CD4-positive, alpha-beta T cell (primary cell): ENCODE results near the gene LPO. TPM values are rescaled to one million over a fixed set of nuclear protein-coding genes. Genes with fewer than 3 reads are reported as not detected.

Source experiments
- ATAC-seq: fragments of 200-7000 bp; cut with Tn5 transposase; one replicate; pipeline ENCODE4 v1.10.0; 2022; ENCODE audit warnings: mild to moderate bottlenecking; ENCODE audit not compliant: poor library complexity
- CTCF ChIA-PET: fragments of 350-600 bp; sonication (Branson Sonifier 250); formaldehyde crosslinking; loops from one replicate; lab custom pipeline; 2021; ENCODE audit warnings: antibody characterized with exemption, inconsistent platforms; lab: Charles Lee
- POLR2A ChIA-PET: fragments of 350-600 bp; sonication (Branson Sonifier 250); formaldehyde crosslinking; loops from one replicate; lab custom pipeline; 2021; ENCODE audit warnings: antibody characterized with exemption, inconsistent platforms; lab: Charles Lee
- DNase-seq, 14 experiments: peaks; one replicate each; pipeline ENCODE4 v3.0.0-alpha.2; 2013 to 2020; ENCODE audit warnings: mixed read lengths in 2 of 14
- H3K27ac ChIP-seq, 2 donors: one replicate each; pipeline versions ENCODE4 v1.5.1 to v1.7.0; 2013; ENCODE audit warnings: low read length in 2 of 2, low read depth in 1 of 2, mild to moderate bottlenecking in 1 of 2
- H3K27me3 ChIP-seq, 2 experiments: 1 replicate in 1 of 2; 2 replicates in 1 of 2; pipeline versions ENCODE4 v1.6.1 to v1.7.0; 2013; ENCODE audit warnings: low read length in 2 of 2, control low read depth in 1 of 2, mild to moderate bottlenecking in 1 of 2, moderate library complexity in 1 of 2; ENCODE audit not compliant: insufficient read depth in 2 of 2, control insufficient read depth in 1 of 2
- H3K36me3 ChIP-seq: one replicate; pipeline ENCODE4 v1.6.1; 2013; ENCODE audit warnings: low read length, control low read depth; ENCODE audit not compliant: insufficient read depth
- H3K4me1 ChIP-seq: one replicate; pipeline ENCODE4 v1.6.1; 2013; ENCODE audit warnings: low read length, control low read depth; ENCODE audit not compliant: insufficient read depth
- H3K4me3 ChIP-seq: one replicate; pipeline ENCODE4 v1.5.1; 2013; ENCODE audit warnings: mild to moderate bottlenecking, low read length, moderate library complexity
- H3K9me3 ChIP-seq, 2 experiments: 1 replicate in 1 of 2; 2 replicates in 1 of 2; pipeline versions ENCODE4 v1.6.1 to v1.7.0; 2013; ENCODE audit warnings: low read length in 2 of 2, mild to moderate bottlenecking in 2 of 2, control low read depth in 1 of 2, moderate library complexity in 1 of 2; ENCODE audit not compliant: control insufficient read depth in 1 of 2, insufficient read depth in 1 of 2
- H3K27ac Mint-ChIP-seq: one replicate; pipeline ENCODE4 v1.8.0; 2020; ENCODE audit warnings: mixed read lengths
- H3K27me3 Mint-ChIP-seq: one replicate; pipeline ENCODE4 v1.8.0; 2021; ENCODE audit warnings: mixed read lengths
- H3K36me3 Mint-ChIP-seq: one replicate; pipeline ENCODE4 v1.8.0; 2021; ENCODE audit warnings: low read depth, mixed read lengths
- H3K4me1 Mint-ChIP-seq: one replicate; pipeline ENCODE4 v1.8.0; 2021; ENCODE audit warnings: low read depth, mixed read lengths
- H3K4me3 Mint-ChIP-seq: one replicate; pipeline ENCODE4 v1.8.0; 2020; ENCODE audit warnings: mild to moderate bottlenecking, mixed read lengths
- H3K9me3 Mint-ChIP-seq: one replicate; pipeline ENCODE4 v1.8.0; 2020; ENCODE audit warnings: mixed read lengths
- intact Hi-C, 2 experiments: fragments of 100-400 bp; cut with DNase I in 1 of 2; cut with micrococcal nuclease in 1 of 2; formaldehyde crosslinking; loops; one replicate each; pipeline versions ENCODE4 v1.15.1 to v1.9.0; 2023 to 2025; cut with DNase I, micrococcal nuclease
- total RNA-seq, 174 experiments: library from RNA in 2 of 174; stranded (reverse) in 2 of 174; gene quantifications; one replicate each; pipeline ENCODE4 v1.2.3 and lab custom pipeline; 2021 to 2026
- TF ChIP-seq, protein P1 (sequence below): fragments of 200-600 bp; IDR thresholded peaks from one replicate; pipeline ENCODE4 v1.8.0; 2022; ENCODE audit warnings: antibody characterized with exemption, mild to moderate bottlenecking

The LPO gene
- total RNA-seq, 2 experiments from 2014 or later, result not detected

- Mint-ChIP-seq H3K4me3 (no peak overlapping the region), H3K9me3 (no peaks in the 10 kb centered on the region), H3K36me3 (peaks cover 2% of the 10 kb centered on the region), H3K4me1 (peaks cover 15% of the 10 kb centered on the region), H3K27ac (no peak overlapping the region), H3K27me3 (peaks cover 21% of the 10 kb centered on the region)
- H3K4me1 ChIP-seq, result peaks cover 10% of the 10 kb centered on the region
- POLR2A ChIA-PET, result no interaction called here
- H3K27ac ChIP-seq, result no peak overlapping the region
- H3K9me3 ChIP-seq, result no peaks in the 10 kb centered on the region
- no peaks in the 10 kb centered on the region for H3K36me3 ChIP-seq
- intact Hi-C loops, result no loop called here
- ATAC-seq (no peak), DNase-seq (no peak)
- H3K4me3 ChIP-seq, result no peak overlapping the region
- CTCF ChIA-PET, result no interaction called here
- TF ChIP-seq, protein P1, sequence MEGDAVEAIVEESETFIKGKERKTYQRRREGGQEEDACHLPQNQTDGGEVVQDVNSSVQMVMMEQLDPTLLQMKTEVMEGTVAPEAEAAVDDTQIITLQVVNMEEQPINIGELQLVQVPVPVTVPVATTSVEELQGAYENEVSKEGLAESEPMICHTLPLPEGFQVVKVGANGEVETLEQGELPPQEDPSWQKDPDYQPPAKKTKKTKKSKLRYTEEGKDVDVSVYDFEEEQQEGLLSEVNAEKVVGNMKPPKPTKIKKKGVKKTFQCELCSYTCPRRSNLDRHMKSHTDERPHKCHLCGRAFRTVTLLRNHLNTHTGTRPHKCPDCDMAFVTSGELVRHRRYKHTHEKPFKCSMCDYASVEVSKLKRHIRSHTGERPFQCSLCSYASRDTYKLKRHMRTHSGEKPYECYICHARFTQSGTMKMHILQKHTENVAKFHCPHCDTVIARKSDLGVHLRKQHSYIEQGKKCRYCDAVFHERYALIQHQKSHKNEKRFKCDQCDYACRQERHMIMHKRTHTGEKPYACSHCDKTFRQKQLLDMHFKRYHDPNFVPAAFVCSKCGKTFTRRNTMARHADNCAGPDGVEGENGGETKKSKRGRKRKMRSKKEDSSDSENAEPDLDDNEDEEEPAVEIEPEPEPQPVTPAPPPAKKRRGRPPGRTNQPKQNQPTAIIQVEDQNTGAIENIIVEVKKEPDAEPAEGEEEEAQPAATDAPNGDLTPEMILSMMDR, result no peak
- peaks cover 0 to 2% of the 10 kb centered on the region in 2 experiments for H3K27me3 ChIP-seq
These were observed 14.1 kb upstream of the LPO start for GRCh38 chr17:58224315-58224714.

- ATAC-seq (no peak), DNase-seq (no peak)
- H3K27ac Mint-ChIP-seq, result no peak overlapping the region
- ChIA-PET CTCF (no interaction called here), POLR2A (no interaction called here)
- H3K9me3 ChIP-seq, result no peaks in the 10 kb centered on the region
- no peaks in the 10 kb centered on the region for H3K9me3 Mint-ChIP-seq
- H3K27me3 Mint-ChIP-seq, result peaks cover 21% of the 10 kb centered on the region
- intact Hi-C loops, result no loop called here
- H3K27ac ChIP-seq, result no peak overlapping the region
- TF ChIP-seq, protein P1, result no peak
- no peaks in the 10 kb centered on the region for H3K36me3 ChIP-seq
- no peaks in the 10 kb centered on the region for H3K4me1 Mint-ChIP-seq
- H3K36me3 Mint-ChIP-seq, result no peaks in the 10 kb centered on the region
- no peaks in the 10 kb centered on the region for H3K4me1 ChIP-seq
- peaks cover 0 to 2% of the 10 kb centered on the region in 2 experiments for H3K27me3 ChIP-seq
- no peak overlapping the region for H3K4me3 ChIP-seq
- H3K4me3 Mint-ChIP-seq, result no peak overlapping the region
These were observed 10.7 kb upstream of the LPO start for GRCh38 chr17:58227733-58228132.

DNA sequence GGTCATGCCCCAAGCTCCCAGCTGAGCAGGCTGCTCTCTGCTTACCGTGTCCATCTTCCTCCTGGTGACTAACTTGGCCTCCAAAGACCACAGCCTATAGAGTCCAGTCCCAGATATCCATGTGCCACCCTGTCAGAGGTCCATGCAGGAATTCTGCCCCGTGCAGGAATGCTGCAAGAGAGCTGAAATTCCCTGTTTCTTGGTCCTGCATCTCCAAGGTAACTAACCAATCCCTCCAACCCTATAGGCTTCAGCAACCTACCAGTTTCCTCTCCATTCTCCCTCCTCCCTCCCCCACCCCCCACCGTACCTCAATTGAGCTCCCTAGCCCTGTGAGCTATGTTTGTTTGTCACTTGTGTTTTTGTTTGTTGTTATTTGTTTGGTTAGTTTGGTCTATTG, 9.7 kb upstream of the LPO start:
- DNase-seq, result no peak
- Mint-ChIP-seq H3K27me3 (peaks cover 21% of the 10 kb centered on the region), H3K27ac (no peak overlapping the region), H3K4me3 (no peak overlapping the region), H3K4me1 (no peaks in the 10 kb centered on the region), H3K9me3 (no peaks in the 10 kb centered on the region), H3K36me3 (no peaks in the 10 kb centered on the region)
- CTCF ChIA-PET, result no interaction called here
- Histone ChIP-seq H3K4me3 (no peak overlapping the region), H3K27me3 (peaks cover 0 to 2% of the 10 kb centered on the region in 2 experiments), H3K4me1 (no peaks in the 10 kb centered on the region), H3K27ac (no peak overlapping the region), H3K36me3 (no peaks in the 10 kb centered on the region), H3K9me3 (no peaks in the 10 kb centered on the region)
- intact Hi-C loops, result no loop called here
- TF ChIP-seq, protein P1, result no peak
- no peak for ATAC-seq
- POLR2A ChIA-PET, result no interaction called here
